ENCODE results near the gene MUC6. TPM values are rescaled to one million over a fixed set of nuclear protein-coding genes. Genes with fewer than 3 reads are reported as not detected.

MUC6 gene
- total and polyA plus RNA-seq, 2 donors (not counting 3 experiments of a cell fraction or from before 2014, with no cell fraction given) = not detected

GRCh38 chr11:1005928-1006327 is 30.6 kb downstream of the MUC6 start:
- Histone ChIP-seq H3K27me3 (ENCODE audit: control insufficient read depth in 2 of 2, insufficient read depth in 2 of 2, low read length in 2 of 2) (no peaks in the 10 kb centered on the region), H3K4me2 (ENCODE audit: insufficient read depth, low read length) (no peak overlapping the region), H3K4me1 (ENCODE audit: control insufficient read depth, extremely low read depth, insufficient read depth, low read length) (no peaks in the 10 kb centered on the region), H3K9ac (replicated peaks; ENCODE audit: extremely low read depth, insufficient read depth, low read length) (no peak overlapping the region), H3K36me3 (ENCODE audit: control insufficient read depth in 2 of 2, extremely low read depth in 1 of 2, insufficient read depth in 2 of 2, low read length in 2 of 2) (peaks cover 7 to 53% of the 10 kb centered on the region in 2 experiments), H4K20me1 (replicated peaks; ENCODE audit: control insufficient read depth, extremely low read depth, insufficient read depth, low read length) (no peaks in the 10 kb centered on the region), H2AFZ (ENCODE audit: low read depth, low read length) (no peak overlapping the region), H3K79me2 (ENCODE audit: control insufficient read depth, insufficient read depth, low read length) (no peaks in the 10 kb centered on the region), H3K4me3 (replicated peaks in 1 of 3; ENCODE audit: insufficient read depth in 1 of 3, low read depth in 1 of 3, low read length in 3 of 3) (no peak overlapping the region), H3K27ac (ENCODE audit: insufficient read depth, low read depth, low read length) (no peak overlapping the region), H3K9me1 (replicated peaks; ENCODE audit: control insufficient read depth, extremely low read depth, insufficient read depth, low read length) (no peaks in the 10 kb centered on the region), H3K9me3 (replicated peaks; ENCODE audit: control insufficient read depth, insufficient read depth, low read length) (no peaks in the 10 kb centered on the region)
- ChIA-PET POLR2A (no interaction called here), CTCF (no interaction called here)
- TF ChIP-seq JUN (IDR thresholded peaks at IDR 0.05; ENCODE audit: borderline replicate concordance, insufficient read depth, insufficient read length, low read depth) (no peak), POLR2A (IDR thresholded peaks at IDR 0.05; ENCODE audit: low read depth, low read length) (no peak), CTCF (IDR thresholded peaks at IDR 0.05; ENCODE audit: extremely low read depth in 1 of 2, insufficient read depth in 1 of 2, low read depth in 1 of 2, low read length in 2 of 2) (no peak), POLR2AphosphoS5 (IDR thresholded peaks at IDR 0.05; ENCODE audit: insufficient read depth, low read depth, low read length) (no peak), FOS (IDR thresholded peaks at IDR 0.05; ENCODE audit: borderline replicate concordance, insufficient read depth, low read length) (no peak), EZH2 (IDR thresholded peaks at IDR 0.05; ENCODE audit: borderline replicate concordance, low read depth, low read length, severe bottlenecking) (no peak), GATA2 (IDR thresholded peaks at IDR 0.05; ENCODE audit: insufficient read depth, insufficient read length, low read depth, low read length) (no peak), MYC (IDR thresholded peaks at IDR 0.05; ENCODE audit: low read depth, low read length) (no peak)
- TF ChIP-seq, protein P1, sequence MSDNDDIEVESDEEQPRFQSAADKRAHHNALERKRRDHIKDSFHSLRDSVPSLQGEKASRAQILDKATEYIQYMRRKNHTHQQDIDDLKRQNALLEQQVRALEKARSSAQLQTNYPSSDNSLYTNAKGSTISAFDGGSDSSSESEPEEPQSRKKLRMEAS (IDR thresholded peaks at IDR 0.05; ENCODE audit: insufficient read depth, insufficient read length) = no peak
- BruUV-seq (replicated peaks) = no TSS peak
- dilution Hi-C loops (cut with MboI; ENCODE audit: extremely low pct_ligation_motif_present, low sequenced_read_pairs) = no loop called here
- DNase-seq (ENCODE audit: low read depth, low spot score) = no peak
- FAIRE-seq = no peak
- intact Hi-C loops (cut with micrococcal nuclease) = no loop called here
